Esophagus squamous epithelium (tissue), 5 donors: ENCODE results near the gene SARNP. TPM values are rescaled to one million over a fixed set of nuclear protein-coding genes. Genes with fewer than 3 reads are reported as not detected.
"Not testable (repeated sequence)": the region's sequence is repeated elsewhere in the genome, so short reads cannot be mapped to it uniquely, and the experiment has no call there.

Experiments
- DNase-seq: peaks from one replicate; lab custom pipeline; 2025; lab: John Stamatoyannopoulos, UW
- H3K27ac ChIP-seq, 4 donors: fragments of 200-600 bp; sonication (generic); one replicate each; pipeline ENCODE4 v1.5.1; 2016 to 2019; ENCODE audit warnings: mild to moderate bottlenecking in 1 of 4
- H3K27me3 ChIP-seq, 4 donors: fragments of 200-600 bp; sonication (generic); 1 replicate in 3 of 4; 2 replicates in 1 of 4; pipeline versions ENCODE4 v1.5.1 to v1.6.0; 2017 to 2021; ENCODE audit warnings: antibody characterized with exemption in 1 of 4
- H3K36me3 ChIP-seq, 3 donors: fragments of 200-600 bp; sonication (generic); one replicate each; pipeline ENCODE4 v1.5.1; 2016 to 2019
- H3K4me1 ChIP-seq, 3 donors: fragments of 200-600 bp; sonication (generic); one replicate each; pipeline ENCODE4 v1.5.1; 2017 to 2019
- H3K4me3 ChIP-seq, 4 donors: fragments of 200-600 bp; sonication (generic); 1 replicate in 3 of 4; 2 replicates in 1 of 4; pipeline ENCODE4 v1.5.1; 2016 to 2019; ENCODE audit warnings: mild to moderate bottlenecking in 2 of 4, moderate library complexity in 1 of 4
- H3K9me3 ChIP-seq, 3 donors: fragments of 200-600 bp; sonication (generic); one replicate each; pipeline ENCODE4 v1.5.1; 2016 to 2019
- POLR2A ChIP-seq, 4 donors: fragments of 450-650 bp; IDR thresholded peaks; one replicate each; pipeline ENCODE4 v1.6.1; 2017; ENCODE audit warnings: antibody characterized with exemption in 4 of 4, mild to moderate bottlenecking in 4 of 4, moderate library complexity in 3 of 4
- WGBS, 2 donors: methylation state at CpG; one replicate each; pipeline ENCODE4 v1.1.5; 2018; 5-methylcytosine and 5-hydroxymethylcytosine counted together
- intact Hi-C: fragments of 100-400 bp; cut with DNase I; formaldehyde crosslinking; loops from one replicate; pipeline ENCODE4 v1.15.0; 2022
- total RNA-seq, 4 donors: library from RNA; depleted of rRNA; stranded (reverse); fragments of >200 nt; gene quantifications; one replicate each; pipeline ENCODE4 v1.1.0, GENCODE V29; 2016
- TF ChIP-seq, protein P1 (sequence below), 6 experiments: fragments of 450-650 bp in 4 of 6; fragments of 200-600 bp in 2 of 6; sonication (generic) in 2 of 6; IDR thresholded peaks; one replicate each; pipeline ENCODE4 v1.5.1; 2016 to 2019; ENCODE audit warnings: antibody characterized with exemption in 6 of 6, mild to moderate bottlenecking in 4 of 6, moderate library complexity in 4 of 6
- donor health status: DM: yes; HTN: yes; CAD: no.

SARNP gene
- total RNA-seq, 4 donors from 2014 or later, result 22.6 to 60.1 (median 53.7) TPM

DNA sequence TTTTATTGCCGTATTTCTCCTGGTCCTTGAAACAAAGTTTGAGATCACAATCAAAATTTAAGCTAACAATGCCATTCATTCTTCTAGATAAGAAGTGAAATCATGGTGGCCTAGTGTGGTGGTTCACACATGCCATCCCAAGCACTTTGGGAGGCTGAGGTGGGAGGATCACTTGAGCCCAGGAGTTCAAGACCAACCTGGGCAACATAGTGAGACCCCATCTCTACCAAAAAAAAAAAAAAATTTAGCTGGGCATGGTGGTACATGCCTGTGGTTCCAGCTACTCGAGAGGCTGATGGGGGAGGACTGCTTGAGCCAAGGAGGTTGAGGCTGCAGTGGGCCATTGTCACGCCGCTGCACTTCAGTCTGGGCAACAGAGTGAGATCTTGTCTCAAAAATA, 50.4 kb downstream of the SARNP start:
- H3K27me3 ChIP-seq, result no peaks in the 10 kb centered on the region
- no peaks in the 10 kb centered on the region for H3K4me1 ChIP-seq
- peaks cover 0 to 90% (median 0%) of the 10 kb centered on the region in 3 donors for H3K36me3 ChIP-seq
- TF ChIP-seq, protein P1, sequence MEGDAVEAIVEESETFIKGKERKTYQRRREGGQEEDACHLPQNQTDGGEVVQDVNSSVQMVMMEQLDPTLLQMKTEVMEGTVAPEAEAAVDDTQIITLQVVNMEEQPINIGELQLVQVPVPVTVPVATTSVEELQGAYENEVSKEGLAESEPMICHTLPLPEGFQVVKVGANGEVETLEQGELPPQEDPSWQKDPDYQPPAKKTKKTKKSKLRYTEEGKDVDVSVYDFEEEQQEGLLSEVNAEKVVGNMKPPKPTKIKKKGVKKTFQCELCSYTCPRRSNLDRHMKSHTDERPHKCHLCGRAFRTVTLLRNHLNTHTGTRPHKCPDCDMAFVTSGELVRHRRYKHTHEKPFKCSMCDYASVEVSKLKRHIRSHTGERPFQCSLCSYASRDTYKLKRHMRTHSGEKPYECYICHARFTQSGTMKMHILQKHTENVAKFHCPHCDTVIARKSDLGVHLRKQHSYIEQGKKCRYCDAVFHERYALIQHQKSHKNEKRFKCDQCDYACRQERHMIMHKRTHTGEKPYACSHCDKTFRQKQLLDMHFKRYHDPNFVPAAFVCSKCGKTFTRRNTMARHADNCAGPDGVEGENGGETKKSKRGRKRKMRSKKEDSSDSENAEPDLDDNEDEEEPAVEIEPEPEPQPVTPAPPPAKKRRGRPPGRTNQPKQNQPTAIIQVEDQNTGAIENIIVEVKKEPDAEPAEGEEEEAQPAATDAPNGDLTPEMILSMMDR (IDR thresholded peaks at IDR 0.05), result no peak
- 96 to 100% methylated on average over 3 to 4 of the region's 4 CpGs for WGBS, 2 donors
- intact Hi-C loops, result no loop called here
- no peak overlapping the region for H3K27ac ChIP-seq
- DNase-seq, result no peak
- no peak overlapping the region for H3K4me3 ChIP-seq
- H3K9me3 ChIP-seq, result no peaks in the 10 kb centered on the region

DNA sequence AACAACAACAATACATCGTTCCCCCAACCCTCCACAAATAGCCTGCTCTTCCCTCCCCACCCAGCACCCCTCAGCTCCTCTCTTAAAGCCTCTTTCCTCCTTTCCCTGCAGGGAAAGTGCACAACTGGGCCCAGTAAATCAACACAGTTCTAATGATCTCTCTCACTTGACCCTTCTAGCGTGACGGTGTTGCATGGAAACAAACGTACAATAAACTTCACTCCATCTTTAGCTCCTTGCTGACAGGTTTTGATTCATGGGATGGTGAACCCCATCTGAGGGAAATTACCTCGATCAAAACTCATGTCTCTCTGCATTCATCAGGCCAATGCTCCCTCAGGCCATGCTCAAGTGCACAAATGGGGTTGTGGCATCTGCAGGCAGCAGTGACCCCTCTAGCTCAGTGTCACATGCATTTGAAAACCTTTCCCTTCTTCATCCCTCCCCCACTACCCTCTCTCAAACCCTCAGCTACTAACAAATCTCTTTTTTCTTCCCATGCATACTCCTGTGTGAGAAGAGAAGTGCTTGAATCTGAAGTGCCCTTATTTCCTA, 51.7 kb downstream of the SARNP start:
- Histone ChIP-seq H3K36me3 (peaks cover 0 to 90% (median 0%) of the 10 kb centered on the region in 3 donors), H3K4me3 (no peak overlapping the region), H3K9me3 (no peaks in the 10 kb centered on the region), H3K27ac (no peak overlapping the region), H3K4me1 (no peaks in the 10 kb centered on the region), H3K27me3 (no peaks in the 10 kb centered on the region)
- intact Hi-C loops, result no loop called here
- no peak for TF ChIP-seq POLR2A (IDR thresholded peaks at IDR 0.05)
- TF ChIP-seq, protein P1 (IDR thresholded peaks at IDR 0.05), result no peak
- 85 to 88% methylated on average over 5 of the region's 5 CpGs for WGBS, 2 donors
- DNase-seq, result no peak

DNA sequence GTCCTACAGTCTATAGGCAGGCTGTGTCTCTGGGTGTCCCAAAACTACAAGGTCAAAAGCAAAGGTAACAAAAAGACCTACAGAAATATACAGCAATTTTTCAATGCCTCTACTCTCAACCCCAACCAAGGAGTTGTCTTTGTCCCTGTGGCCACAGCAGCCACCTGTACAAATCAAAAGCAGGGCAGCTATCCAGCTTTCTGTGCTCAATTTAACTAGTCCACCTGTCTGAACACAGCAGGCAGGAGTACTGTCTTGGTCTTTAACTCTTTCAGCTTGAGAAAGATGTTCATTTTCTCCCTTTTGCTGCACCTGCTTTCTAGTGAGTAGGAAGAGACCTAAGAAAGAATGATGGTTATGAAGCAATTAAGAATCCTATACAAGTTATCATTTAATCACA, 54.9 kb downstream of the SARNP start:
- H3K4me1 ChIP-seq, result no peaks in the 10 kb centered on the region
- TF ChIP-seq, protein P1 (IDR thresholded peaks at IDR 0.05), result no peak
- no peak for TF ChIP-seq POLR2A (IDR thresholded peaks at IDR 0.05)
- H3K4me3 ChIP-seq, result no peak overlapping the region
- intact Hi-C loops, result no loop called here
- no peaks in the 10 kb centered on the region for H3K9me3 ChIP-seq
- no peak overlapping the region for H3K27ac ChIP-seq
- no peaks in the 10 kb centered on the region for H3K27me3 ChIP-seq
- no peak for DNase-seq
- peaks cover 16 to 94% (median 16%) of the 10 kb centered on the region in 3 donors for H3K36me3 ChIP-seq

DNA sequence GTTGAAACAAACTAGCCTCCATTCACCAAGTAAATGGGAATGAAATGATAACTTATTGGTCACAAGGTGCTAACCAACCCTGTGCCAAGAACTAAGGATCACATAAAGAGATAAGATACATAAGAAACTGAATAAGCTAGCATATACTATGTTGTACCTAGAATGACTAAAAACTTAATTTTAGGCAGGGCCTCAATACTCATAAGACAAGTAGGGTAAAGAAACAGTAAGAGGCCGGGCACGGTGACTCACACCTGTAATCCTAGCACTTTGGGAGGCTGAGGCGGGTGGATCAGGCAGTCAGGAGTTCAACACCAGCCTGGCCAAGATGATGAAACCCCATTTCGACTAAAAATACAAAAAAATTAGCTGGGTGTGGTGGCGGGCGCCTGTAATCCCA, 56.9 kb downstream of the SARNP start:
- Histone ChIP-seq H3K9me3 (no peaks in the 10 kb centered on the region), H3K27ac (no peak overlapping the region), H3K36me3 (peaks cover 20 to 96% (median 21%) of the 10 kb centered on the region in 3 donors), H3K27me3 (no peaks in the 10 kb centered on the region), H3K4me1 (no peaks in the 10 kb centered on the region), H3K4me3 (no peak overlapping the region)
- DNase-seq, result no peak
- TF ChIP-seq, protein P1 (IDR thresholded peaks at IDR 0.05), result no peak
- no peak for TF ChIP-seq POLR2A (IDR thresholded peaks at IDR 0.05)
- intact Hi-C loops, result no loop called here
- WGBS, 2 donors, result 61 to 78% methylated on average over 6 of the region's 6 CpGs

DNA sequence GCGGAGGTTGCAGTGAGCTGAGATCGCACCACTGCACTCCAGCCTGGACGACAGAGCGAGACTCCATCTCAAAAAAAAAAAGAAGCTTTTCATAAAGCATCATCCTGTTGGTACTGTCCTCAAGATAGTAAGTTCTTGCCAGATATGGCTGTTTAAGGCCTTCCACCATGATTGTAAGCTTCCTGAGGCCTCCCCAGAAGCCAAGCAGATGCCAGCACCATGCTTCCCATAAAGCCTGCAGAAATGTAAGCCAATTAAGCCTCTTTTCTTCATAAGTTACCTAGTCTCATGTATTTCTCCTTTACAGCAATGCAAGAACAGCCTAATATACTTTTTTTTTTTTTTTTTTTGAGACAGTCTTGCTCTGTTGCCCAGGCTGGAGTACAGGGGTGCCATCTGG, 58.9 kb downstream of the SARNP start:
- WGBS, 2 donors, result 93 to 100% methylated on average over 3 to 4 of the region's 4 CpGs
- H3K27ac ChIP-seq, H3K27me3 ChIP-seq, intact Hi-C loops, H3K9me3 ChIP-seq, DNase-seq, H3K4me1 ChIP-seq, H3K4me3 ChIP-seq: not testable (repeated sequence)
- peaks cover 20 to 100% (median 21%) of the 10 kb centered on the region in 3 donors for H3K36me3 ChIP-seq

DNA sequence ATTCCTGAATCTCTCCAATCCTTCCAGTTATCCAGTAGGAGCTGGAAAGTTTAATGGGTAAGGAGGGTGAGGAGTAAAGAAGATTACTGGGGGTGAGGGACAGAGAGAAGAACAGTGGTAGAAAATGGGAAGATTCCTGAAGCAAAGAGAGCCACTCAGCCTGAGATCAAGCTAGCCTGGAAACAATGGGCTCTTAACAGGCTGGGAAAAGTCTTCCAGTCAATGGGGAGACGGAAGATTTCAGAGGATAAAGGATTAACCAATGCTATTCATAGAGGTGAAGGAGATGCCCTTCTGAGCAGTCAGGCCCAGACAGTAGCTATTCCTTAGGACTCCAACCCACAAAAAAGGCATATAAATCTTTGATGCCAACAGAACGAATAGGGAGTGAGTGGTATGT, 59.8 kb downstream of the SARNP start:
- H3K4me1 ChIP-seq, result no peaks in the 10 kb centered on the region
- no peak overlapping the region for H3K4me3 ChIP-seq
- DNase-seq, result no peak
- intact Hi-C loops, result no loop called here
- TF ChIP-seq, protein P1 (IDR thresholded peaks at IDR 0.05), result no peak
- no peak for TF ChIP-seq POLR2A (IDR thresholded peaks at IDR 0.05)
- no peaks in the 10 kb centered on the region for H3K27me3 ChIP-seq
- H3K36me3 ChIP-seq, result peaks cover 20 to 100% (median 26%) of the 10 kb centered on the region in 3 donors
- H3K9me3 ChIP-seq, result no peaks in the 10 kb centered on the region
- no peak overlapping the region for H3K27ac ChIP-seq
- 62 to 76% methylated on average over 2 of the region's 2 CpGs for WGBS, 2 donors
